Sigmoid colon (tissue), 3 donors: ENCODE measurements around the gene RPS15A.

ENCODE experiments used
- CTCF ChIP-seq, 4 experiments: fragments of 450-650 bp in 3 of 4; fragments of 200-600 bp in 1 of 4; IDR thresholded peaks; one replicate each; pipeline ENCODE4 v1.5.1; 2016 to 2019; ENCODE audit warnings: antibody characterized with exemption in 4 of 4, mild to moderate bottlenecking in 3 of 4, moderate library complexity in 2 of 4
- POLR2A ChIP-seq, 2 donors: fragments of 450-650 bp; IDR thresholded peaks; one replicate each; pipeline ENCODE4 v1.6.1; 2016; ENCODE audit warnings: antibody characterized with exemption in 2 of 2, mild to moderate bottlenecking in 2 of 2, moderate library complexity in 2 of 2

GRCh38 chr16:18809165-18809564, 19.0 kb upstream of the RPS15A start:
- no peak for TF ChIP-seq POLR2A (IDR thresholded peaks at IDR 0.05)
- TF ChIP-seq CTCF (IDR thresholded peaks at IDR 0.05), result no peak
